Measurements from ENCODE around the gene TYMP.

TYMP gene

DNA sequence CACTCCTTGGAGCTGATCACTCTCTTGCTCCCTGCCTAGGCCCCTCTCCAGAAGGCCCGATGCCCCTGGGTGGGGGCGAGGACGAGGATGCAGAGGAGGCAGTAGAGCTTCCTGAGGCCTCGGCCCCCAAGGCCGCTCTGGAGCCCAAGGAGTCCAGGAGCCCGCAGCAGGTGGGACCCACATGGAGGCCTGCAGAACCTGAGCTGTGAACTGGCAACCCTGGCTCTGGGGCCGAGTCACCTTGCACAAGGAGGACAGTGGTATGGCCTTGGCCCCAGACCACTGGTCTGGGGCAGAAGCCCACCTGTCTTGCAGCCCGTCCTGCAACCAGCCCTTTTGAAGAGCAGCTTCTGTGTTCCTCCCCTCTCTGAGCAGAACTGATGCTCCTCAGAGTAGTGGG, 10.7 kb downstream of the TYMP start:
- TF ChIP-seq, protein P1, sequence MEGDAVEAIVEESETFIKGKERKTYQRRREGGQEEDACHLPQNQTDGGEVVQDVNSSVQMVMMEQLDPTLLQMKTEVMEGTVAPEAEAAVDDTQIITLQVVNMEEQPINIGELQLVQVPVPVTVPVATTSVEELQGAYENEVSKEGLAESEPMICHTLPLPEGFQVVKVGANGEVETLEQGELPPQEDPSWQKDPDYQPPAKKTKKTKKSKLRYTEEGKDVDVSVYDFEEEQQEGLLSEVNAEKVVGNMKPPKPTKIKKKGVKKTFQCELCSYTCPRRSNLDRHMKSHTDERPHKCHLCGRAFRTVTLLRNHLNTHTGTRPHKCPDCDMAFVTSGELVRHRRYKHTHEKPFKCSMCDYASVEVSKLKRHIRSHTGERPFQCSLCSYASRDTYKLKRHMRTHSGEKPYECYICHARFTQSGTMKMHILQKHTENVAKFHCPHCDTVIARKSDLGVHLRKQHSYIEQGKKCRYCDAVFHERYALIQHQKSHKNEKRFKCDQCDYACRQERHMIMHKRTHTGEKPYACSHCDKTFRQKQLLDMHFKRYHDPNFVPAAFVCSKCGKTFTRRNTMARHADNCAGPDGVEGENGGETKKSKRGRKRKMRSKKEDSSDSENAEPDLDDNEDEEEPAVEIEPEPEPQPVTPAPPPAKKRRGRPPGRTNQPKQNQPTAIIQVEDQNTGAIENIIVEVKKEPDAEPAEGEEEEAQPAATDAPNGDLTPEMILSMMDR (IDR thresholded peaks at IDR 0.05; ENCODE audit: low read depth, low read length, missing control alignments), result no peak
- H3K4me3 ChIP-seq (replicated peaks; ENCODE audit: low read depth, low read length), result no peak overlapping the region
- no peak for DNase-seq (ENCODE audit: extremely low read depth, low read depth)

DNA sequence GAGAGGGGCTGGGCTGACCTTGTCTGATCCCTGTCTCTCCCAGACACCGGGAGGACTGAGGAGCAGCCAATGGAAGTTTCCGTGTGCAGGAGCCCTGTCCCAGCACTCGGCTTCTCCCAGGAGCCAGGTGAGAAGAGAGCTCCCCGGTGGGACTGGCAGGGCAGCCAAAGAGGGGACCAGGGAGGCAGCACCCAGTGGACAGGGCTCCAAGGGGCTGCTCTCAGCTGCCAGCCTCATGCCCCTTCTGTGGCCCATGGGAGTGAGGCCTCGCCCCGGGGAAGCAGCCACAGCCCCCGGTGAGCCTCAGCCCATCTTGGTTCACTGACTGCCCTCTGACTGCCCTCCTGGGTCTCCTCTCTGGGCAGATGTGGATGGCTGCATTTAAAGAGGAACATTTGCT, 11.2 kb downstream of the TYMP start:
- TF ChIP-seq, protein P1 (IDR thresholded peaks at IDR 0.05; ENCODE audit: low read depth, low read length, missing control alignments), result no peak
- no peak for DNase-seq (ENCODE audit: extremely low read depth, low read depth)
- no peak overlapping the region for H3K4me3 ChIP-seq (replicated peaks; ENCODE audit: low read depth, low read length)

DNA sequence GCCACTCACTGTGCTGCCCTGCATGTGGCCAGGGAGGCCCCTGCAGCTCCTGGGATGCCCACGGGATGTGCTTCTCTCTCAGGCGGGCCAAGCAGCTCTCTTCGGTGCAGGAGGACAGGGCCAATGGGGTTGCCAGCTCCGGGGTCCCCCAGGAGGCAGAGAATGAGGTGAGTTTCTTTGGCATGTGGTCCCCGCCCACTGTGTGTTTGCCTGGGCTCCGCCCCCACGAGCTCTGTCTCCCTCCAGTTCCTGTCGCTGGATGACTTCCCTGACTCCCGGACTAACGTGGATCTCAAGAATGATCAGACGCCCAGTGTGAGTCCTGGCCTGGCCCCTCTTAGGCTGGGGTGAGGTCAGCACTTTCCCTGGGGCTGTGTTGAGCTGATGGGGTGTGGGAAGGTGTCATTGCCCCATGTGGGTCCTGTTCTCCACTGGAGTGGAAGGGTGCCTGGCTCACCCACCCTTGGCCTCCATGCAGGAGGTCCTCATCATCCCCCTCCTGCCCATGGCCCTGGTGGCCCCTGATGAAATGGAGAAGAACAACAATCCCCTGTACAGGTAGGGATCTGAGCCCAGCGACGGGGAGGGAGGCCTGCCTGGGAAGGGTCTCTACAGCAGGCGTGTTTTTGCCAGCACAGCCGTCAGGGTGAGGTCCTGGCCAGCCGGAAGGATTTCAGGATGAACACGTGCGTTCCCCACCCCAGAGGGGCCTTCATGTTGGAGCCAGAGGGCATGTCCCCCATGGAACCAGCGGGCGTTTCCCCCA, 12.1 kb downstream of the TYMP start:
- no peak for DNase-seq (ENCODE audit: extremely low read depth, low read depth)
- TF ChIP-seq, protein P1 (IDR thresholded peaks at IDR 0.05; ENCODE audit: low read depth, low read length, missing control alignments), result no peak

DNA sequence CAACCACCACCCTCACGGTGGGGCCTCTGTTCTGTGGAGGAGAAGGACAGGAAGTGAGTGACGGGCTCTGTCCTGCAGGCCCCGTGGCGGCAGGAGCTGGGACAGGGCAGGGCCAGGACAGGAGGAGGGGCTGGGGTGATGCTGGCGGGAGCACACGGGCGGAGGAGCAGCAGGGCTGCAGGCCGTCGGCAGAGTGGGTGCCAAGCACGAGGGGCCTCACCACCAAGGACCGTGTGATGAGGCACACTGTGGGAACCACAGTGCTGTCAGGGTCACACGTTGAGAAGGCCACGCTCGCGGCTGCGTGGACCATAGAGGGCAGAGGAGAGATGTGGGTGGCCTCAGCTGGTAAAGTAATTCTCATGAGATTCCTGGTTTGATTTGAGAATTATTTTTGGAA, 12.9 kb downstream of the TYMP start:
- no peak for DNase-seq (ENCODE audit: extremely low read depth, low read depth)
- TF ChIP-seq, protein P1 (IDR thresholded peaks at IDR 0.05; ENCODE audit: low read depth, low read length, missing control alignments), result no peak
- no peak overlapping the region for H3K4me3 ChIP-seq (replicated peaks; ENCODE audit: low read depth, low read length)

More for the DNA sequence above, 12.1 kb downstream of the TYMP start:
- H3K4me3 ChIP-seq (replicated peaks; ENCODE audit: low read depth, low read length), result no peak overlapping the region

DNA sequence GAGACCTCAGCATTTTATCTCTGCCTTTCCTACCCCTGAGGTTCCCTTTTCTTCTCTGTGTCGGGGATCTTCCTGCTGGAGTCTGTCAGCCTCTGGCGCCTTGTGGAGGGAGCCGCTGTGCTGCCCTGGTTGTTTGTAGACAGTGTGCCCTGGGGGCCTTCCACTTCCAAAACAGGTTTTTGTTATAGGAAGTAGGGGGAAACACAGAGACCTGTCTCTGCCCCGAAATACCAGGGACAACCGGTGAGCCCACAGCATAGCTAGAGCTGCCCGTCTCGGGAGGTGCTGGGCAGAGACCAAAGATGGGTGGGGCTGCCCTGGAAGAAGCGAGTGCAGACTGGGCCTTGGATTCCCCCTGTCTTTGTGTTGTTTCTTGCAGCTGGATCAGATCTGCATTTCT, 13.7 kb downstream of the TYMP start:
- no peak for DNase-seq (ENCODE audit: extremely low read depth, low read depth)
- TF ChIP-seq, protein P1 (IDR thresholded peaks at IDR 0.05; ENCODE audit: low read depth, low read length, missing control alignments), result no peak
- H3K4me3 ChIP-seq (replicated peaks; ENCODE audit: low read depth, low read length), result no peak overlapping the region

DNA sequence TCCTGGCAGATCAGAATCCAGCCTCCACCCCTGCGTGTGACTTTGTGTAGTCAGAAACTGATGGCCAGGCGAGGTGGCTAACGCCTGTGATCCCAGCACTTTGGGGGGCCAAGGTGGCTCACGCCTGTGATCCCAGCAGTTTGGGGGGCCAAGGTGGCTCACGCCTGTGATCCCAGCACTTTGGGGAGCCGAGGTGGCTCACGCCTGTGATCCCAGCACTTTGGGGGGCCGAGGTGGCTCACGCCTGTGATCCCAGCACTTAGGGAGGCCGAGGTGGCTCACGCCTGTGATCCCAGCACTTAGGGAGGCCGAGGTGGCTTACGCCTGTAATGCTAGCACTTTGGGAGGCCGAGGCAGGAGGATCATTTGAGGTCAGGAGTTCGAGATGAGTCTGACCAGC, 16.6 kb downstream of the TYMP start:
- no peak overlapping the region for H3K4me3 ChIP-seq (replicated peaks; ENCODE audit: low read depth, low read length)
- DNase-seq (ENCODE audit: extremely low read depth, low read depth), result no peak
- TF ChIP-seq, protein P1 (IDR thresholded peaks at IDR 0.05; ENCODE audit: low read depth, low read length, missing control alignments), result no peak

DNA sequence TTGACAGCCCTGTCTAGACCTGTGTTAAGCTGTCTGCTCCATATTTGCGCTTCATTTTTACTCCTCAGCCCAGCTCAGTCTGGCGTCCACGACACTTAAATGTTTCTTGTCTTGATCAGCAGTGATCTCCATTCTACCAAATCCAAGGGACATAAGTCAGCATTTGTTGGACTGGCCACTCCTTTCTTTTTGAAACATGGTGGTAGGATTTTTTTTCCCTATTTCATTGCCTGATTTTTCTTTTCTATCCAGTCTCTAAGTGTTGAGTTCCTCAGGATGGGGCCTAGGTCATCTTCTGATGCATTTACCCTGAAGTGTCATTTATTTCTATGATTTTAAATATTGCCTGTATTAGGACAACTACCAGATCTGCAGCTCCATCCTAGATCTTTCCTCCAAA, 20.9 kb downstream of the TYMP start:
- DNase-seq (ENCODE audit: extremely low read depth, low read depth), result no peak
- TF ChIP-seq, protein P1 (IDR thresholded peaks at IDR 0.05; ENCODE audit: low read depth, low read length, missing control alignments), result no peak
- peak overlapping the region; percentile 64 for H3K4me3 ChIP-seq (replicated peaks; ENCODE audit: low read depth, low read length)

Measured in HFF-Myc (cell line).